ENCODE results near the gene OR5K2.

DNA sequence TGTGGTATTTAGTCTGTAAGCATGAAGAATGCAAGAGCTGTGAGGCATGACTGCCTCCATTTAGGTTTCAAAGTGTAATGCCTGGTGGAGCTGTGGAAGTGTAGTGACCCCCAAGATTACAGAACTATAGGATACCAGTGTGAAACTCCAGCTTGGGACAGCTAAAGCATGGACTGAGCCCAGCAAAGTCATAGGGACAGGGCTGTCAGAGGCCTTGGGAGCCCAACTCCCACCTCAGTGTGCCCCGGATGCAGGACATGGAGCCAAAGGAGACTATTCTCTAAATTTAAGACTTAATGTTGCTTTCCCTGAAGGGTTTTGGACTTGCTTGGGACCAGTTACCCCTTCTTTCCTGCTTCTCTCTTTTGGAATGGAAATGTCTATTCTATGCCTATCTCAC is 45.1 kb downstream of the OR5K2 start:
- TF ChIP-seq, protein P1, sequence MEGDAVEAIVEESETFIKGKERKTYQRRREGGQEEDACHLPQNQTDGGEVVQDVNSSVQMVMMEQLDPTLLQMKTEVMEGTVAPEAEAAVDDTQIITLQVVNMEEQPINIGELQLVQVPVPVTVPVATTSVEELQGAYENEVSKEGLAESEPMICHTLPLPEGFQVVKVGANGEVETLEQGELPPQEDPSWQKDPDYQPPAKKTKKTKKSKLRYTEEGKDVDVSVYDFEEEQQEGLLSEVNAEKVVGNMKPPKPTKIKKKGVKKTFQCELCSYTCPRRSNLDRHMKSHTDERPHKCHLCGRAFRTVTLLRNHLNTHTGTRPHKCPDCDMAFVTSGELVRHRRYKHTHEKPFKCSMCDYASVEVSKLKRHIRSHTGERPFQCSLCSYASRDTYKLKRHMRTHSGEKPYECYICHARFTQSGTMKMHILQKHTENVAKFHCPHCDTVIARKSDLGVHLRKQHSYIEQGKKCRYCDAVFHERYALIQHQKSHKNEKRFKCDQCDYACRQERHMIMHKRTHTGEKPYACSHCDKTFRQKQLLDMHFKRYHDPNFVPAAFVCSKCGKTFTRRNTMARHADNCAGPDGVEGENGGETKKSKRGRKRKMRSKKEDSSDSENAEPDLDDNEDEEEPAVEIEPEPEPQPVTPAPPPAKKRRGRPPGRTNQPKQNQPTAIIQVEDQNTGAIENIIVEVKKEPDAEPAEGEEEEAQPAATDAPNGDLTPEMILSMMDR (IDR thresholded peaks at IDR 0.05), result no peak
- TF ChIP-seq GABPA (IDR thresholded peaks at IDR 0.05; ENCODE audit: low read depth) (no peak), GATA2 (CRISPR knock-in tag; IDR thresholded peaks at IDR 0.05) (no peak), POLR2AphosphoS5 (IDR thresholded peaks at IDR 0.05; ENCODE audit: low read depth, low read length) (no peak), MEF2A (IDR thresholded peaks at IDR 0.05; ENCODE audit: borderline replicate concordance, low read depth) (no peak)

Measured in SK-N-SH (cell line).